GM18907 (cell line): ENCODE results near the gene TIMM23B.
"Not testable (repeated sequence)": the region's sequence is repeated elsewhere in the genome, so short reads cannot be mapped to it uniquely, and the experiment has no call there.

Experiments used
- ATAC-seq: cut with Tn5 transposase; IDR thresholded peaks from one replicate; pipeline ENCODE4 v1.9.1; 2021; ENCODE audit warnings: mild to moderate bottlenecking, moderate library complexity; ENCODE audit not compliant: unreplicated experiment

The TIMM23B gene

DNA sequence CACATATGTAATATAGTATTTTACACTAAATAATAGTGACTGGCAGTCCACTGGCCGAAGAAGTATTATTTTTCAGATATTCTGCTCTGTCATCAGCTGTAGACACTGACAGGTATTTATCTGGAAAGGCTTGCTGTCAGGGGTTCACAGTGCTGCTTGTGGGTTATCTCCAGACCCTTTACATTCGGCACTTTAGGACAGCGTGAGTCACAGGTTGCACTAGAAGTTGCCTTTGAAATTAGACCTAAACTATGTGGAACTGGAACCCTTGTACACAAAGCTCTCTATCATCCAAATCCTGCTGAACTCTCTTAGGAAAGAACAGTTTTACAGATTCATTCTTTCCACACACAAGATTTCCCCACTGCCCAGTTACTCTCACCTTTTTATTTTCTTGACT is 30.2 kb downstream of the TIMM23B start:
- ATAC-seq, result not testable (repeated sequence)

DNA sequence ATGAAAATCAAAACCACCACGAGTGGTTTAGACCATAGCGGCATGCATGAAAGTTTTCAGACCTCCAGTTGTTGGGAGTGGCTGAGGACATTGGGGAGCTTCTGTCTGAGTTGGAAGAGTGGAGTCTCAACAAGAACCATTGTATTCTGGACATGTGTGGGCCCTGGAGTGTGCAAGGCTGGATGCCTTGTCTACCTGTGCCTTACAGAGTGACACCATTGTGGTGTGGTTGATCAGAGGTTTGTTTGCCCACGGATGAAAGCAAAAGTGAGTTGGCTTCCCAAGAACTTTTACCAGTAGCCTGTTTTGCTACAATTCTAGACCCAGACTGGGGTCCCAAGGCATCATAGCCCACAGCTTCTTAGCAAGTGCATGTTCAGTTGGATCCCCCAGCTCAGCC is 35.9 kb downstream of the TIMM23B start:
- ATAC-seq, result not testable (repeated sequence)

DNA sequence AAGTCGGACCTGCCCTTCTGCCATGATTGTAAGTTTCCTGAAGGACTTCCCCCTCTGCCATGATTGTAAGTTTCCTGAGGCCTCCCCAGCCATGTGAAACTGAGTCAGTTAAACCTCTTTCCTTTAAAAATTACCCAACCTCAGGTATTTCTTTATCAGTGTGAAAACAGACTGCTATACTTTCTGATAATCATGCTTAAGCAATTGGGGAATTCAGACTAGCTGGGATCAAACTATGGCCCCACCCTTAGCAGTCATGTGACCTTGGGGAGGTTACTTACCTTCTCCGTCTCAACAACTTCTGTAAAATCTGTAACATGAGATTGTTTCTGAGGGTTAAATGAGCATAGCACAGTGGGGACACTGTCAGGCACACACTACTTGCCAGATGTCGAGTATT is 45.4 kb downstream of the TIMM23B start:
- not testable (repeated sequence) for ATAC-seq

DNA sequence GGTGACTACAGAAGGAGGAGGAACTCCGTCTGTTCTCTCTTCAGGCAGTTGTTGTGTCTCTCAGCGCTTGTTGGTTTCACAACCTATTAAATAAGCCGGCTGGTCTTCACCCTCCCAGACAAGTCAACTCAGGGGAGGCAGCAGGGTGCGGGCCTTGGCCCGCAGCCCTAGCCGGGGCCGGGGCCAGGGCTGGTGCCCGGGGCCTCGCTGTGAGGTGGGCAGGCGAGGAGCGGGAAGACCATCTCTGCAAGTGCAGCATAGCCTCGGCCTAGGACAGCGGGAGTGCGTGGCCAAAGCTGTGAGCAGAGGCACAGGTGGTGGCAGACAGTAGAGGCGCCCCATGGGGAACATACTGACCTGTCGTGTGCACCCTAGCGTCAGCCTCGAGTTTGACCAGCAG is 46.5 kb downstream of the TIMM23B start, which contains the start of gene AGAP6:
Gene AGAP6, plus strand, starts transcription at position 31 of the 400 bp plus-strand sequence. Its CDS starts 310 bp downstream, at position 341.
- ATAC-seq, result not testable (repeated sequence)

DNA sequence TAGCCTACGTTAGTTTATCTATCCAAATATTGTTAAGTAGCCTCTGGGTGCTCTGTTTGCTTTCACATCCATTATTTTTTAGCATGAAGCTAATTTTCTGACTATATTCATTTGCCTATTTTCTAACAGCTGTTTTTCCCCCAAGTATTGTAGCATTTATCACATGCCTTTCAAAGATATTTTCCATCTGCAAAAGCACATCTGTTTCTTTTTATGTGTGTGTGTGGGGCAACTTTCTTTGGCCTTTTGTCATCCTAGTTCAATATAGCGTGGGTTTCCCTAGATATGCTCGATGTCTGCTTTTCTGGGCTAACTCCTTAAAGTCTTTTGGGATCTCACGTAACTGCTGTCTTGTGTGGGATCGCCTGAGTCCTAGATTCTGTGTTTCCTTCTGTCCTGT is 53.5 kb downstream of the TIMM23B start:
- ATAC-seq, result not testable (repeated sequence)

DNA sequence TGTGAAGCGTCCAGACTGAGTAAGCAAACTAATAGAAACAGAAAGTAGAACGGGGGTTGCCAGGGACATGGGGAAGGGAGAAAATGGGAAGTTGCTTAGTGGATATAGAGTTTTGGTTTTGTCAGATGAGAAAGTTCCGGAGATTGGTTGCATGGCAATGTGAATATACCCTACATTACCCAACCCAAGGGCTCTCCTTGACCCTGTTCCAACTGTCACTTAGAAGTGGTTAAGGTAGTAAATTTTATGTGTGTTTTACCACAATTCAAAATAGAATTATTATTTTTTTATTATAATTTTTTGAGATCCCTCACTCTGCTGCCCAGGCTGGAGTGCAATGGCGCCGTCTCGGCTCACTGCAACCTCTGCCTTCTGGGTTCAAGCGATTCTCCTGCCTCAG is 72.2 kb downstream of the TIMM23B start:
- ATAC-seq, result not testable (repeated sequence)

DNA sequence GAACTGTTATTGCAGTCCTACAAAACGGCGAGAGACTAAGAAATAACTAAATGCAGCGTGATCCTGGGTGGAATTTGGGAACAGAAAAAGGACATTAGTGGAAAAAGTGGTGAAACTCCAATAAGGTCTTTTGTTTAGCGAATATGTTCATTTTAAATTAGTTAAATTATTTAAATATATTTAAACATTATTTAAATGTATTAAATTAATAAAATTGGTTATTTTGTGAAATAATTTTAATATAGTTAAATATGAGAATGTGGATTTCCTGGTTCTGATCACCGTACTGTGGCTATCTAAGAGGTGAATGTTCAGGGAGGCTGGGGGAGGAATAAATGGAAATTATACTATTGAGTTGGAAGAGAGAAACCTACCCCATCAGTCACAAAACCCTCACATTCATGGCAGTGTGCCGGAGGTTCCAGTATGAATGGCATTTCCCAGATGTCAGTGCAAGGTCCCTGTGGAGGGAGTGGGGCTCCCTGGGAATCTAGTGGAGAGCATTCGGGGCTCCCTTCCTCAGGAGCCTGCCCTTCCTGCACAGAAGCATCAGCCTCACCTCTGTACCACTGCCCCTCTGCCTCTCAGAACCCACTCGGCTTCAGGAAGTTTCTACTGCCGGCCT is 73.9 kb downstream of the TIMM23B start:
- not testable (repeated sequence) for ATAC-seq

DNA sequence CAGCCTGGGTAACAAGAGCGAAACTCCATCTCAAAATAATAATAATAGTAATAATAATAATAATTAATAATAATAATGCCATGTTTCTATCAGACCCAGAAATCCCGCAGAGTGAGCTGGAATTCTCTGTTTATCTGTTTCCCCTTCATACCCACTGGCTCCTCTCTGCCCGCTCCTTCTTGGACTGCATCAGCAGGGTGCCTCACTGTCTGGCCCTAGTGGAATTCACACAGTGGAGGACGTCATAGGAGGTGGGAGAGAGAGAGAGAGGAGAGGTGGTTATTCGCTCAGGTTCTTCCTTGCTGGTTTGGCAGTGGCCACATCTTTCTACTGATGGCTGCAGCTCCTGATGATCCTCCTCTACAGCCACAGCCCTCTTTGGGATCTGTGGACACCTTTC is 75.1 kb downstream of the TIMM23B start:
- not testable (repeated sequence) for ATAC-seq

DNA sequence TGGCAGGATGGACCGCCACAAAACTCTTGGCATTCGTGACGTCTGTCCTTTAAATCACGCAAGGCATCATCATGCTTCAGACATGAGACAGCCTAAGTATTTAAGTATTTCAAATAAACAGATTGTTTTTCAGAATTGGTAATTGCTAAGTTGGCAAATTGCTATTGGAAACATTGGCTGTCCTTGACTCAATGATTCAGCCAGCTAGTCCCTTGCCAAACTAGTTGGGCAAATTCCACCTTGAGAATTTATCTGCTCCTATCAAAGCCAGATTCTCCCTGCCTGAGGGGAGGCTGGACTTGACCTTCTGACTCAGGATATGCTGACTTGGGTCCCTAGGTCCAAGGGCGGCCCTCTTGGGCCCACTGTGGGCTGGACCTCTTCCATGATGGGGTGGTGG is 75.8 kb downstream of the TIMM23B start:
- ATAC-seq, result not testable (repeated sequence)

DNA sequence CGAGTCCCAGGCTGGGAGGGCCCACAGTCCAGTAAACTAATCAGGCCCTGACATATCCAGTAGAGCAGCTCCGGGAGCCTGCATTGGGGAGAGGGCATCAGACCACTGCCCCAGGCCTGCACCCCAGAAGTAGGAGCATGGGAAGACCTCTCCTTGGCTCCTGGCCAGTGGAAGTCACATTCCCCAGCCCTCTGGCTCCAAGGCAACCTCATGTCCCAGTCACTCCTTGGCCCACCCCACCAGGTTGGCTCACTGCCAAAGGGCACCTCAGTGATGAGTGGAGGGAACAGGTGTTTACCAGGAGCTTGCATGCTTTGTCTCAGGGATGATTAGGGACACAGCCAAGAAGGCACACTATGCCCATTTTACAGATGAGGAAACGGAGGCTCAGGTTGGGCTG is 77.4 kb downstream of the TIMM23B start:
- ATAC-seq, result not testable (repeated sequence)

DNA sequence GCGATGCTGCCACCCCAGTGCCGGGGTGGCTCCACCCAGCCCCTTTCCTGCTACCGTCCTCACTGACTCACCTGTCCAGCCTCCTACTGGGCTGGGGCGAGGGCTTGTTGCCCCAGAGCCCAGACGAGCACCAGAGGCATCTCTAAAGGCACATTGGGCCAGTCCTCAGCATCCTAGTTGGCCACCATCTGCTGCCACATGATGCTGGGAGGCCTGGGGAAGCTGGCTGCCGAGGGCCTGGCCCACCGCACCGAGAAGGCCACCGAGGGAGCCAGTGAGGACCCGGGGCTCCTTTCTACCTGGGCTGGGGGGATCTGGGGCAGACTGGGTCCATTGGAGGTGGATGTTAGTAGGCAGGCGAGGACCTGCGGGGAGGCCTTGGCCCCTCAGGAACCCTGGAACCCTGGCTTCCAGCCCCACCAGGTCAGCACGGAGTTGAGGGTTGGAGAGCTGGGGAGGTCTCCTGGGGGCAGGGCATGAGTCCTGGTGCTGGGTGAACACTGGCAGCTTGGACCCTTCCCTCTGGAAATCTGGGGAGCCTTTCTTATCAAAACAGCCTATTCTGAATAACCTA is 78.7 kb downstream of the TIMM23B start:
- not testable (repeated sequence) for ATAC-seq

DNA sequence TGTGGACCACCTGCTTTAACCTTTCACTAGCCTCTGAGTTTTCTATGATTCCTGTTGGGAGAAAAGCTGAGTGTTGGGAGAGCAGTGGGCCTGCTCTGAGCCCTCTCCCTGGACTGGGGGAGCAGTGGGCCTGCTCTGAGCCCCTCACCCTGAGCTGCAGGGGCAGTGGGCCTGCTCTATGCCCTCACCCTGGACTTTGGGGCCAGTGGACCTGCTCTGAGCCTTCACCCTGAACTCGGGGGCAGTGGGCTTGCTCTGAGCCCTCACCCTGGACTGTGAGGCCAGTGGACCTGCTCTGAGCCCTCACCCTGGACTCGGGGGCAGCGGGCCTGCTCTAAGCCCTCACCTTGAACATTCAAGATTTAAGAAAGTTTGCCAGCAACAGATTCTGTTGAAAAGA is 79.8 kb downstream of the TIMM23B start:
- ATAC-seq, result no peak
